Sigmoid colon (tissue), 4 donors: ENCODE data around the gene EYA3.

Experiments
- EP300 ChIP-seq, 4 donors: sonication (generic); formaldehyde crosslinking; IDR thresholded peaks; one replicate each; pipeline ENCODE4 v1.6.1; 2017; ENCODE audit warnings: antibody characterized with exemption in 4 of 4
- TF ChIP-seq, protein P1 (sequence below), 4 experiments: fragments of 450-650 bp in 3 of 4; fragments of 200-600 bp in 1 of 4; IDR thresholded peaks; one replicate each; pipeline ENCODE4 v1.5.1; 2016 to 2019; ENCODE audit warnings: antibody characterized with exemption in 4 of 4, mild to moderate bottlenecking in 3 of 4, moderate library complexity in 2 of 4

DNA sequence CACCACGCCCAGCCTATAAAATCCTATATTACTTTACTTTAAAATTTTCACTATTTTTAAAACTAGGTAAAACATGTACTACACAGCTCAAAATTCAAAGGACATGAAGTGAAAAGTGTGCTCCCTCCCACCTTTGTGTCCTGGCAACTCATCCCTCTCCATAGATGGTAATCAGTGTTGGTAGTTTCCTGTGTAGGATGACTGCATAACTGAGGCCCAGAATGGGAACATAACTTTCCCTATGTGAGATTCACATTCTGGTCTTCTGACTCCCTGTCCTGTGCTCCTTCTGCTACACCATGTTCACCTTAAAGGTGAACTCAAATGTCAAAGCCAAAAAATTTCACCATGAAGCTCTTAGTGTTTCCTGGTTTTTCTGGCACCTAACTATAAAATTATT is 89.4 kb downstream of the EYA3 start:
- TF ChIP-seq, protein P1, sequence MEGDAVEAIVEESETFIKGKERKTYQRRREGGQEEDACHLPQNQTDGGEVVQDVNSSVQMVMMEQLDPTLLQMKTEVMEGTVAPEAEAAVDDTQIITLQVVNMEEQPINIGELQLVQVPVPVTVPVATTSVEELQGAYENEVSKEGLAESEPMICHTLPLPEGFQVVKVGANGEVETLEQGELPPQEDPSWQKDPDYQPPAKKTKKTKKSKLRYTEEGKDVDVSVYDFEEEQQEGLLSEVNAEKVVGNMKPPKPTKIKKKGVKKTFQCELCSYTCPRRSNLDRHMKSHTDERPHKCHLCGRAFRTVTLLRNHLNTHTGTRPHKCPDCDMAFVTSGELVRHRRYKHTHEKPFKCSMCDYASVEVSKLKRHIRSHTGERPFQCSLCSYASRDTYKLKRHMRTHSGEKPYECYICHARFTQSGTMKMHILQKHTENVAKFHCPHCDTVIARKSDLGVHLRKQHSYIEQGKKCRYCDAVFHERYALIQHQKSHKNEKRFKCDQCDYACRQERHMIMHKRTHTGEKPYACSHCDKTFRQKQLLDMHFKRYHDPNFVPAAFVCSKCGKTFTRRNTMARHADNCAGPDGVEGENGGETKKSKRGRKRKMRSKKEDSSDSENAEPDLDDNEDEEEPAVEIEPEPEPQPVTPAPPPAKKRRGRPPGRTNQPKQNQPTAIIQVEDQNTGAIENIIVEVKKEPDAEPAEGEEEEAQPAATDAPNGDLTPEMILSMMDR (IDR thresholded peaks at IDR 0.05) = no peak
- no peak for TF ChIP-seq EP300 (IDR thresholded peaks at IDR 0.05)
